H1 (cell line): ENCODE data around the gene COL20A1. TPM values are rescaled to one million over a fixed set of nuclear protein-coding genes. Genes with fewer than 3 reads are reported as not detected.

Experiments used
- CTCF ChIA-PET: fragments of 300-600 bp; sonication (Branson Sonifier 250); formaldehyde crosslinking; loops from one replicate; lab custom pipeline; 2021; ENCODE audit not compliant: partially characterized antibody; lab: Charles Lee
- POLR2A ChIA-PET: fragments of 300-600 bp; sonication (Branson Sonifier 250); formaldehyde crosslinking; loops from one replicate; lab custom pipeline; 2021; ENCODE audit warnings: inconsistent platforms; ENCODE audit not compliant: partially characterized antibody; lab: Charles Lee
- DNase-seq, 2 experiments: peaks; one replicate each; pipeline versions ENCODE4 v3.0.0 to v3.0.0-alpha.2; 2010 to 2022; ENCODE audit warnings: low spot score in 2 of 2, low read depth in 1 of 2, mixed read lengths in 1 of 2
- FAIRE-seq: peaks from 2 replicates; lab custom pipeline; 2011; peaks lifted over from hg19 to GRCh38; lab: Jason Lieb, UNC
- H2AFZ ChIP-seq: 2 replicates; pipeline ENCODE4 v1.8.1; 2012; ENCODE audit warnings: low read length, inconsistent platforms
- H2AK5ac ChIP-seq: 2 replicates; pipeline ENCODE4 v1.6.1; 2013; ENCODE audit warnings: low read depth, low read length
- H2BK120ac ChIP-seq: replicated peaks from 2 replicates; pipeline ENCODE3; 2013; ENCODE audit warnings: low read depth, low read length, inconsistent platforms
- H2BK12ac ChIP-seq: 2 replicates; pipeline ENCODE4 v1.6.1; 2013; ENCODE audit warnings: low read depth, low read length
- H2BK15ac ChIP-seq: 2 replicates; pipeline ENCODE4 v1.6.1; 2013; ENCODE audit warnings: low read length
- H2BK20ac ChIP-seq: 2 replicates; pipeline ENCODE4 v1.6.1; 2013; ENCODE audit warnings: low read length
- H2BK5ac ChIP-seq: 2 replicates; pipeline ENCODE4 v1.6.1; 2013; ENCODE audit warnings: low read depth, low read length
- H3K14ac ChIP-seq: 2 replicates; pipeline ENCODE4 v1.6.1; 2013; ENCODE audit warnings: inconsistent platforms; ENCODE audit not compliant: insufficient read length
- H3K18ac ChIP-seq: 2 replicates; pipeline ENCODE4 v1.6.1; 2013; ENCODE audit warnings: low read length; ENCODE audit errors: extremely low read depth
- H3K23ac ChIP-seq: 2 replicates; pipeline ENCODE4 v1.6.1; 2013; ENCODE audit warnings: inconsistent platforms; ENCODE audit not compliant: insufficient read length
- H3K23me2 ChIP-seq: 2 replicates; pipeline ENCODE4 v1.6.1; 2013; ENCODE audit warnings: low read depth, low read length
- H3K27ac ChIP-seq: 2 replicates; pipeline ENCODE4 v1.6.1; 2011; ENCODE audit warnings: low read depth, low read length, inconsistent platforms
- H3K27me3 ChIP-seq, 4 experiments: replicated peaks in 1 of 4; 1 replicate in 1 of 4; 2 replicates in 3 of 4; pipeline versions ENCODE4 v1.6.1 to v1.8.1; 2011 to 2013; ENCODE audit warnings: low read length in 3 of 4, mild to moderate bottlenecking in 3 of 4, inconsistent platforms in 2 of 4, mixed read lengths in 2 of 4, moderate library complexity in 1 of 4; ENCODE audit not compliant: control insufficient read depth in 3 of 4, insufficient read depth in 3 of 4; ENCODE audit errors: extremely low read depth in 1 of 4
- H3K36me3 ChIP-seq, 4 experiments: 2 replicates each; pipeline versions ENCODE4 v1.6.1 to v1.8.1; 2011 to 2013; ENCODE audit warnings: mild to moderate bottlenecking in 4 of 4, low read length in 3 of 4, moderate library complexity in 2 of 4, control low read depth in 1 of 4, inconsistent platforms in 1 of 4; ENCODE audit not compliant: insufficient read depth in 4 of 4, control insufficient read depth in 2 of 4
- H3K4ac ChIP-seq: replicated peaks from 2 replicates; pipeline ENCODE3; 2013; ENCODE audit warnings: low read length, low read depth, mixed read lengths, inconsistent platforms; ENCODE audit not compliant: insufficient read length
- H3K4me1 ChIP-seq, 4 experiments: replicated peaks in 1 of 4; 1 replicate in 1 of 4; 2 replicates in 3 of 4; pipeline versions ENCODE4 v1.6.1 to v1.8.1; 2011 to 2013; ENCODE audit warnings: low read length in 3 of 4, inconsistent platforms in 2 of 4, mixed read lengths in 1 of 4; ENCODE audit not compliant: insufficient read depth in 4 of 4, control insufficient read depth in 3 of 4
- H3K4me2 ChIP-seq, 2 experiments: 2 replicates each; pipeline versions ENCODE4 v1.6.1 to v1.8.1; 2011 to 2013; ENCODE audit warnings: low read depth in 2 of 2, low read length in 2 of 2, control low read depth in 1 of 2, inconsistent platforms in 1 of 2, mild to moderate bottlenecking in 1 of 2; ENCODE audit not compliant: insufficient read depth in 1 of 2
- H3K4me3 ChIP-seq, 4 experiments: fragments of 200-600, 300-600 bp in 1 of 4; sonication (generic), shearing (Covaris generic), sonication (Bioruptor Twin) in 1 of 4; 2 replicates each; pipeline versions ENCODE4 v1.5.1 to v1.8.1; 2011 to 2016; ENCODE audit warnings: low read length in 4 of 4, low read depth in 3 of 4, control low read depth in 2 of 4, inconsistent platforms in 2 of 4, mild to moderate bottlenecking in 2 of 4, mixed read lengths in 1 of 4, moderate library complexity in 1 of 4; ENCODE audit not compliant: insufficient read depth in 2 of 4; ENCODE audit errors: extremely low read depth in 1 of 4
- H3K56ac ChIP-seq: replicated peaks from 2 replicates; pipeline ENCODE3; 2013; ENCODE audit warnings: low read depth, mild to moderate bottlenecking, mixed read lengths, low read length, inconsistent platforms; ENCODE audit not compliant: insufficient read length
- H3K79me1 ChIP-seq: 2 replicates; pipeline ENCODE4 v1.6.1; 2013; ENCODE audit warnings: low read depth, low read length, control low read depth
- H3K79me2 ChIP-seq, 2 experiments: 2 replicates each; pipeline versions ENCODE4 v1.6.1 to v1.8.1; 2012 to 2013; ENCODE audit warnings: low read length in 2 of 2, mild to moderate bottlenecking in 2 of 2, inconsistent platforms in 1 of 2; ENCODE audit not compliant: insufficient read depth in 2 of 2, control insufficient read depth in 1 of 2
- H3K9ac ChIP-seq, 4 experiments: replicated peaks in 1 of 4; 1 replicate in 1 of 4; 2 replicates in 3 of 4; pipeline versions ENCODE4 v1.6.1 to v1.8.1; 2011 to 2013; ENCODE audit warnings: low read depth in 3 of 4, low read length in 3 of 4, control low read depth in 2 of 4, mild to moderate bottlenecking in 2 of 4, moderate library complexity in 2 of 4, inconsistent platforms in 1 of 4; ENCODE audit errors: extremely low read depth in 1 of 4
- H3K9me3 ChIP-seq, 2 experiments: 2 replicates each; pipeline versions ENCODE4 v1.6.1 to v1.8.1; 2012 to 2013; ENCODE audit warnings: mild to moderate bottlenecking in 2 of 2, moderate library complexity in 2 of 2, control low read depth in 1 of 2, inconsistent platforms in 1 of 2, low read depth in 1 of 2, low read length in 1 of 2, mixed read lengths in 1 of 2; ENCODE audit not compliant: insufficient read depth in 2 of 2
- H4K20me1 ChIP-seq, 2 experiments: replicated peaks in 1 of 2; 2 replicates each; pipeline versions ENCODE3 to v1.8.1; 2011 to 2013; ENCODE audit warnings: inconsistent platforms in 2 of 2, low read length in 2 of 2, mild to moderate bottlenecking in 1 of 2; ENCODE audit not compliant: insufficient read depth in 2 of 2, control insufficient read depth in 1 of 2
- H4K5ac ChIP-seq: 2 replicates; pipeline ENCODE4 v1.6.1; 2013; ENCODE audit warnings: low read length, low read depth, mixed read lengths, inconsistent platforms; ENCODE audit not compliant: insufficient read length
- H4K8ac ChIP-seq: 2 replicates; pipeline ENCODE4 v1.8.0; 2013; ENCODE audit warnings: mild to moderate bottlenecking, moderate library complexity, low read length, inconsistent platforms; ENCODE audit not compliant: insufficient read depth; ENCODE audit errors: extremely low read depth
- H4K91ac ChIP-seq: replicated peaks from 2 replicates; pipeline ENCODE3; 2013; ENCODE audit warnings: low read length, mixed read lengths, inconsistent platforms; ENCODE audit not compliant: insufficient read length
- ASH2L ChIP-seq: fragments of 200-600, 300-600 bp; sonication (generic); IDR thresholded peaks from one replicate; pipeline ENCODE4 v1.7.1; 2017; ENCODE audit warnings: low read length
- BRCA1 ChIP-seq: IDR thresholded peaks from 2 replicates; pipeline ENCODE4 v1.6.1; 2012; ENCODE audit warnings: low read depth, low read length, improper control_type of control experiment
- CTBP2 ChIP-seq: IDR thresholded peaks from 2 replicates; pipeline ENCODE4 v1.7.0; 2011; ENCODE audit warnings: borderline replicate concordance, mild to moderate bottlenecking, moderate library complexity, mixed read lengths, low read length; ENCODE audit not compliant: insufficient read depth, insufficient read length
- GABPA ChIP-seq: IDR thresholded peaks from 2 replicates; pipeline ENCODE4 v1.6.1; 2011; ENCODE audit warnings: mild to moderate bottlenecking, low read length, moderate library complexity, borderline replicate concordance; ENCODE audit not compliant: insufficient read depth
- HDAC6 ChIP-seq: IDR thresholded peaks from one replicate; pipeline ENCODE4 v1.7.1; 2012; ENCODE audit warnings: low read depth, mild to moderate bottlenecking, inconsistent platforms, low read length, moderate library complexity
- MAX ChIP-seq: IDR thresholded peaks from 2 replicates; pipeline ENCODE4 v1.6.1; 2012; ENCODE audit warnings: inconsistent platforms
- NRF1 ChIP-seq: IDR thresholded peaks from 2 replicates; pipeline ENCODE4 v1.6.1; 2011; ENCODE audit warnings: mild to moderate bottlenecking, low read depth, low read length, improper control_type of control experiment
- POLR2AphosphoS5 ChIP-seq: IDR thresholded peaks from 2 replicates; pipeline ENCODE4 v1.6.1; 2011; ENCODE audit warnings: low read depth, low read length
- SIRT6 ChIP-seq: IDR thresholded peaks from one replicate; pipeline ENCODE4 v1.7.1; 2012; ENCODE audit warnings: low read length, inconsistent platforms
- SIX5 ChIP-seq: IDR thresholded peaks from 2 replicates; pipeline ENCODE4 v1.6.1; 2011; ENCODE audit warnings: mild to moderate bottlenecking, low read depth, low read length
- TAF1 ChIP-seq: IDR thresholded peaks from 2 replicates; pipeline ENCODE4 v1.6.1; 2011; ENCODE audit warnings: mild to moderate bottlenecking, low read depth, low read length
- TEAD4 ChIP-seq: IDR thresholded peaks from 2 replicates; pipeline ENCODE4 v1.6.1; 2012; ENCODE audit warnings: low read depth, low read length, inconsistent platforms, mixed read lengths
- WGBS, 2 experiments: shearing (Covaris generic) in 1 of 2; methylation state at CpG; one replicate each; pipeline versions ENCODE4 v1.1.6 to v1.1.7; 2013 to 2015; ENCODE audit warnings: low lambda C conversion rate in 2 of 2, mixed read lengths in 2 of 2, inconsistent platforms in 1 of 2, low coverage in 1 of 2, missing lambda C conversion rate in 1 of 2; ENCODE audit not compliant: insufficient replicate concordance in 2 of 2, insufficient coverage in 1 of 2, insufficient read length in 1 of 2; ENCODE audit errors: extremely low coverage in 1 of 2, missing lambda C conversion rate in 1 of 2; 5-methylcytosine and 5-hydroxymethylcytosine counted together
- polyA plus RNA-seq, 7 experiments: library from polyadenylated mRNA; depleted of rRNA in 3 of 7; stranded (reverse) in 5 of 7; unstranded in 2 of 7; fragments of >200 nt in 5 of 7; fragments of 200-250 nt in 2 of 7; gene quantifications; 1 replicate in 5 of 7; 2 replicates in 1 of 7; 4 replicates in 1 of 7; pipeline versions ENCODE4 v1.2.1 to v1.2.3, GENCODE V29; 2011 to 2013; ENCODE audit warnings: missing spikeins in 2 of 7, mixed read lengths in 2 of 7
- total RNA-seq: library from RNA; stranded (reverse); fragmentation: NEBNext Ultra II Directional; extraction: Animal tissue kit (Norgen Biotek cat#: 25700); gene quantifications from 2 replicates; pipeline ENCODE4 v1.2.1, GENCODE V29; 2021

COL20A1 gene
- total and polyA plus RNA-seq, 2 of the 8 experiments (the other 6 are each of a cell fraction or from before 2014, with no cell fraction given), result 0.19 to 0.21 TPM

- Histone ChIP-seq H4K8ac (peak overlapping the region; percentile 68; the same call in 1 of the 2 replicates), H3K36me3 (no peaks in the 10 kb centered on the region; a peak in 1 of 8 replicates), H3K79me1 (no peaks in the 10 kb centered on the region), H3K27ac (no peak overlapping the region), H3K79me2 (no peaks in the 10 kb centered on the region), H3K23ac (no peak overlapping the region), H2BK5ac (no peak overlapping the region), H3K23me2 (no peaks in the 10 kb centered on the region), H3K56ac (no peak overlapping the region), H4K91ac (no peak overlapping the region), H3K4me2 (no peak overlapping the region), H3K9me3 (no peaks in the 10 kb centered on the region), H3K27me3 (no peaks in the 10 kb centered on the region), H3K18ac (no peak overlapping the region; the same call in 1 of the 2 replicates), H2BK15ac (no peak overlapping the region), H2AK5ac (no peak overlapping the region), H3K4ac (peak overlapping the region; percentile 78), H4K20me1 (no peaks in the 10 kb centered on the region), H3K4me1 (no peaks in the 10 kb centered on the region; a peak in 2 of 7 replicates), H2BK120ac (no peak overlapping the region), H4K5ac (no peak overlapping the region), H3K14ac (no peak overlapping the region), H2BK20ac (no peak overlapping the region), H2BK12ac (0 out of 2 replicates have a peak overlapping the region, but pooled peaks have one; percentile 3), H3K4me3 (no peak overlapping the region), H3K9ac (no peak overlapping the region), H2AFZ (no peak overlapping the region)
- DNase-seq (peak in 1 of 2 experiments; percentile 83), FAIRE-seq (no peak)
- ChIA-PET POLR2A (interaction anchor here (1.0 to 1.9 kb wide), 6 partner anchors 15 to 211 kb away, joined by 3 to 10 read pairs (median 3); partner anchors contain the start of genes COL20A1 and PPDPF), CTCF (interaction anchor here (0.6 to 6.5 kb wide), 58 partner anchors 10 to 738 kb away, joined by 3 to 230 read pairs (median 5); partner anchors contain the start of genes ARFGAP1, CHRNA4 and COL20A1)
- whole genome bisulfite sequencing, 2 experiments, result 71% methylated on average over 35 of the region's 35 CpGs; no CpG with 5 or more reads in 1 of the 2 experiments
- TF ChIP-seq MAX (peak; percentile 69), TAF1 (no peak), GABPA (peak; percentile 31; the same call in 1 of the 2 replicates), ASH2L (no peak), SIRT6 (no peak), NRF1 (no peak), CTBP2 (no peak), SIX5 (no peak), HDAC6 (no peak), BRCA1 (no peak), TEAD4 (no peak), POLR2AphosphoS5 (no peak)
Measured at GRCh38 chr20:63309261-63310071, 16.5 kb downstream of the COL20A1 start.
